HCT116 (cell line): Measurements from ENCODE around the gene ENPEP. TPM values are rescaled to one million over a fixed set of nuclear protein-coding genes. Genes with fewer than 3 reads are reported as not detected.
A peak's percentile ranks its signal among the peaks of the same experiment; 100 is the strongest.

Experiments used
- ATAC-seq: fragments of 200-7000 bp; cut with Tn5 transposase; 2 replicates; pipeline ENCODE4 v1.9.1; 2020; ENCODE audit warnings: mild to moderate bottlenecking, moderate library complexity
- Bru-seq: library from RNA; stranded (reverse); fragments of 400-500 nt; gene quantifications from one replicate; lab custom pipeline; 2021; lab: Mats Ljungman, UMichigan
- BruChase-seq, 2 experiments: library from RNA; stranded (reverse); fragments of 400-500 nt; gene quantifications; one replicate each; lab custom pipeline; 2021; lab: Mats Ljungman, UMichigan
- BruUV-seq: library from RNA; stranded (reverse); fragments of 400-500 nt; replicated peaks from 2 replicates; lab custom pipeline; 2021; lab: Mats Ljungman, UMichigan
- CTCF ChIA-PET: fragments of 300-600 bp; sonication (Branson Sonifier 250); formaldehyde crosslinking; loops from one replicate; lab custom pipeline; 2021; ENCODE audit warnings: antibody characterized with exemption; lab: Charles Lee
- POLR2A ChIA-PET: fragments of 300-600, 350-600 bp; sonication (Branson Sonifier 250); formaldehyde crosslinking; loops from one replicate; lab custom pipeline; 2021; ENCODE audit warnings: antibody characterized with exemption; lab: Charles Lee
- RAD21 ChIA-PET, 2 experiments: fragments of 300-600 bp; sonication (Branson Sonifier 250); formaldehyde crosslinking; loops; one replicate each; lab custom pipeline; 2023; ENCODE audit warnings: low total read pairs in 2 of 2; ENCODE audit not compliant: uncharacterized antibody in 2 of 2, unreplicated experiment in 2 of 2, low non-redundant PET in 1 of 2; lab: Charles Lee
- DNase-seq: peaks from one replicate; pipeline ENCODE4 v3.0.0-alpha.2; 2010; ENCODE audit warnings: low read depth, low spot score
- H2AFZ ChIP-seq: fragments of 200-600 bp; shearing (Covaris generic), sonication (generic); 2 replicates; pipeline ENCODE4 v1.6.1; 2017; ENCODE audit warnings: low read depth, mixed run types, mixed read lengths, antibody characterized with exemption, low read length; ENCODE audit not compliant: poor library complexity, severe bottlenecking
- H3K27ac ChIP-seq: 2 replicates; pipeline ENCODE4 v1.5.1; 2012; ENCODE audit warnings: low read depth, low read length
- H3K27me3 ChIP-seq: fragments of 200-600 bp; sonication (generic); 2 replicates; pipeline ENCODE4 v1.6.1; 2016; ENCODE audit warnings: mixed run types, low read length, mixed read lengths; ENCODE audit not compliant: insufficient read depth
- H3K36me3 ChIP-seq, 2 experiments: fragments of 200-500 bp in 1 of 2; fragments of 200-600 bp in 1 of 2; sonication (Bioruptor generic) in 1 of 2; sonication (generic) in 1 of 2; 2 replicates each; pipeline versions ENCODE4 v1.5.1 to v1.6.1; 2014 to 2016; ENCODE audit warnings: low read length in 2 of 2, inconsistent platforms in 1 of 2, mixed read lengths in 1 of 2, mixed run types in 1 of 2; ENCODE audit not compliant: insufficient read depth in 2 of 2, control insufficient read depth in 1 of 2
- H3K4me1 ChIP-seq, 2 experiments: fragments of 200-600 bp in 1 of 2; sonication (generic) in 1 of 2; 2 replicates each; pipeline versions ENCODE4 v1.5.1 to v1.6.1; 2012 to 2017; ENCODE audit warnings: low read length in 2 of 2, inconsistent platforms in 1 of 2, mild to moderate bottlenecking in 1 of 2, mixed read lengths in 1 of 2, mixed run types in 1 of 2, moderate library complexity in 1 of 2; ENCODE audit not compliant: insufficient read depth in 2 of 2, control insufficient read depth in 1 of 2
- H3K4me2 ChIP-seq: fragments of 200-600 bp; sonication (generic); 2 replicates; pipeline ENCODE4 v1.6.1; 2017; ENCODE audit warnings: mixed run types, low read length, mixed read lengths
- H3K4me3 ChIP-seq, 2 experiments: fragments of 200-600 bp in 1 of 2; sonication (generic) in 1 of 2; replicated peaks in 1 of 2; 2 replicates each; pipeline ENCODE4 v1.5.1; 2011 to 2016; ENCODE audit warnings: low read length in 2 of 2, control low read depth in 1 of 2, low read depth in 1 of 2, mild to moderate bottlenecking in 1 of 2, mixed read lengths in 1 of 2, mixed run types in 1 of 2
- H3K79me2 ChIP-seq: fragments of 200-600 bp; sonication (generic); 2 replicates; pipeline ENCODE4 v1.6.1; 2017; ENCODE audit warnings: mild to moderate bottlenecking, mixed run types, low read length, moderate library complexity, mixed read lengths; ENCODE audit not compliant: insufficient read depth
- H3K9ac ChIP-seq: fragments of 200-600 bp; sonication (generic); 2 replicates; pipeline ENCODE4 v1.6.1; 2016; ENCODE audit warnings: low read length, mixed read lengths
- H3K9me2 ChIP-seq: fragments of 200-600 bp; sonication (generic), shearing (Covaris generic); 2 replicates; pipeline ENCODE4 v1.6.1; 2017; ENCODE audit warnings: mixed run types, mild to moderate bottlenecking, moderate library complexity; ENCODE audit not compliant: insufficient read depth
- H3K9me3 ChIP-seq, 2 experiments: fragments of 200-500 bp in 1 of 2; fragments of 200-600 bp in 1 of 2; sonication (Bioruptor generic) in 1 of 2; sonication (generic) in 1 of 2; 2 replicates each; pipeline ENCODE4 v1.6.1; 2014 to 2017; ENCODE audit warnings: low read length in 2 of 2, mixed read lengths in 2 of 2, inconsistent platforms in 1 of 2, low read depth in 1 of 2, mild to moderate bottlenecking in 1 of 2, mixed run types in 1 of 2, moderate library complexity in 1 of 2; ENCODE audit not compliant: control insufficient read depth in 1 of 2, insufficient read depth in 1 of 2
- H4K20me1 ChIP-seq: fragments of 200-600 bp; sonication (generic), shearing (Covaris generic); 2 replicates; pipeline ENCODE4 v1.6.1; 2017; ENCODE audit warnings: mixed run types, mild to moderate bottlenecking, moderate library complexity; ENCODE audit not compliant: insufficient read depth
- CBX3 ChIP-seq: IDR thresholded peaks from 2 replicates; pipeline ENCODE4 v1.6.1; 2012; ENCODE audit warnings: low read depth
- CEBPB ChIP-seq: IDR thresholded peaks from 2 replicates; pipeline ENCODE4 v1.6.1; 2012; ENCODE audit warnings: low read depth
- EGR1 ChIP-seq: IDR thresholded peaks from 2 replicates; pipeline ENCODE4 v1.6.1; 2012; ENCODE audit warnings: low read depth
- ELF1 ChIP-seq: IDR thresholded peaks from 2 replicates; pipeline ENCODE4 v1.6.1; 2012; ENCODE audit warnings: low read depth, borderline replicate concordance
- EZH2 ChIP-seq: fragments of 200-600 bp; sonication (generic); IDR thresholded peaks from 2 replicates; pipeline ENCODE4 v1.6.1; 2017; ENCODE audit warnings: antibody characterized with exemption, mixed run types
- EZH2phosphoT487 ChIP-seq: fragments of 200-600 bp; IDR thresholded peaks from 2 replicates; pipeline ENCODE4 v1.6.1; 2018; ENCODE audit warnings: antibody characterized with exemption, borderline replicate concordance
- POLR2A ChIP-seq: IDR thresholded peaks from 2 replicates; pipeline ENCODE4 v1.7.0; 2011; ENCODE audit warnings: borderline replicate concordance; ENCODE audit not compliant: insufficient read depth, insufficient read length; ENCODE audit errors: extremely low read depth
- POLR2AphosphoS5 ChIP-seq: IDR thresholded peaks from 2 replicates; pipeline ENCODE4 v1.6.1; 2011; ENCODE audit warnings: mild to moderate bottlenecking, low read depth, low read length, moderate library complexity
- RAD21 ChIP-seq: IDR thresholded peaks from 2 replicates; pipeline ENCODE4 v1.6.1; 2012; ENCODE audit warnings: low read depth, mild to moderate bottlenecking
- SIN3A ChIP-seq: IDR thresholded peaks from 2 replicates; pipeline ENCODE4 v1.6.1; 2012; ENCODE audit warnings: low read depth
- SP1 ChIP-seq: IDR thresholded peaks from 2 replicates; pipeline ENCODE4 v1.6.1; 2012; ENCODE audit warnings: low read depth
- YY1 ChIP-seq: IDR thresholded peaks from 2 replicates; pipeline ENCODE4 v1.6.1; 2011; ENCODE audit warnings: low read length, low read depth, moderate library complexity, mild to moderate bottlenecking; ENCODE audit not compliant: insufficient replicate concordance; ENCODE audit errors: extremely low read depth
- ZNF274 ChIP-seq: fragments of 200-500 bp; sonication (Bioruptor generic); IDR thresholded peaks from 2 replicates; pipeline ENCODE4 v1.6.1; 2014; ENCODE audit warnings: mild to moderate bottlenecking, low read depth, low read length, inconsistent platforms
- intact Hi-C: fragments of 100-400 bp; cut with micrococcal nuclease; formaldehyde crosslinking; loops from 2 replicates; pipeline ENCODE4 v1.10.0; 2022
- long read RNA-seq: library from polyadenylated mRNA; unstranded; transcript quantifications from one replicate; pipeline ENCODE4 v2.0.0, GENCODE V29; 2021; ENCODE audit not compliant: unreplicated experiment
- polyA plus RNA-seq: library from polyadenylated mRNA; unstranded; fragments of >200 nt; gene quantifications from 2 replicates; pipeline ENCODE4 v1.2.1, GENCODE V29; 2012; ENCODE audit warnings: missing spikeins
- total RNA-seq: library from RNA; stranded (reverse); gene quantifications from one replicate; pipeline ENCODE4 v1.2.1, GENCODE V29; 2021; ENCODE audit not compliant: unreplicated experiment
- TF ChIP-seq, protein P1 (sequence below): IDR thresholded peaks from 2 replicates; pipeline ENCODE4 v1.6.1; 2012
- TF ChIP-seq, protein P2 (sequence below): IDR thresholded peaks from 2 replicates; pipeline ENCODE4 v1.6.1; 2012; ENCODE audit warnings: low read depth
- TF ChIP-seq, protein P3 (sequence below), 3 experiments: fragments of 200-600 bp in 1 of 3; sonication (generic) in 1 of 3; IDR thresholded peaks in 2 of 3; conservative IDR thresholded peaks in 1 of 3; 2 replicates each; pipeline ENCODE4 v1.5.1; 2012 to 2017; ENCODE audit warnings: low read depth in 2 of 3, low read length in 2 of 3, antibody characterized with exemption in 1 of 3, borderline replicate concordance in 1 of 3, control low read depth in 1 of 3, mild to moderate bottlenecking in 1 of 3, mixed read lengths in 1 of 3, mixed run types in 1 of 3, moderate library complexity in 1 of 3; ENCODE audit not compliant: insufficient read depth in 1 of 3

ENPEP gene, protein sequence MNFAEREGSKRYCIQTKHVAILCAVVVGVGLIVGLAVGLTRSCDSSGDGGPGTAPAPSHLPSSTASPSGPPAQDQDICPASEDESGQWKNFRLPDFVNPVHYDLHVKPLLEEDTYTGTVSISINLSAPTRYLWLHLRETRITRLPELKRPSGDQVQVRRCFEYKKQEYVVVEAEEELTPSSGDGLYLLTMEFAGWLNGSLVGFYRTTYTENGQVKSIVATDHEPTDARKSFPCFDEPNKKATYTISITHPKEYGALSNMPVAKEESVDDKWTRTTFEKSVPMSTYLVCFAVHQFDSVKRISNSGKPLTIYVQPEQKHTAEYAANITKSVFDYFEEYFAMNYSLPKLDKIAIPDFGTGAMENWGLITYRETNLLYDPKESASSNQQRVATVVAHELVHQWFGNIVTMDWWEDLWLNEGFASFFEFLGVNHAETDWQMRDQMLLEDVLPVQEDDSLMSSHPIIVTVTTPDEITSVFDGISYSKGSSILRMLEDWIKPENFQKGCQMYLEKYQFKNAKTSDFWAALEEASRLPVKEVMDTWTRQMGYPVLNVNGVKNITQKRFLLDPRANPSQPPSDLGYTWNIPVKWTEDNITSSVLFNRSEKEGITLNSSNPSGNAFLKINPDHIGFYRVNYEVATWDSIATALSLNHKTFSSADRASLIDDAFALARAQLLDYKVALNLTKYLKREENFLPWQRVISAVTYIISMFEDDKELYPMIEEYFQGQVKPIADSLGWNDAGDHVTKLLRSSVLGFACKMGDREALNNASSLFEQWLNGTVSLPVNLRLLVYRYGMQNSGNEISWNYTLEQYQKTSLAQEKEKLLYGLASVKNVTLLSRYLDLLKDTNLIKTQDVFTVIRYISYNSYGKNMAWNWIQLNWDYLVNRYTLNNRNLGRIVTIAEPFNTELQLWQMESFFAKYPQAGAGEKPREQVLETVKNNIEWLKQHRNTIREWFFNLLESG
- 4.5 TPM for total RNA-seq
- polyA plus RNA-seq, result 0.85 and 1.6 TPM in 2 replicates
- percentile 53 among the genes with signal in this experiment for Bru-seq, nascent RNA
- percentile 42 among the genes with signal in this experiment for BruChase-seq, experiment 1, labeled RNA remaining after a 6-hour chase
- percentile 51 among the genes with signal in this experiment for BruChase-seq, experiment 2, labeled RNA remaining after a 2-hour chase
- long read RNA-seq, partial matches to known transcripts, result 1 of 12 reads
- long read RNA-seq, other reads (novel, unspliced or antisense), result 11 of 12 reads

DNA sequence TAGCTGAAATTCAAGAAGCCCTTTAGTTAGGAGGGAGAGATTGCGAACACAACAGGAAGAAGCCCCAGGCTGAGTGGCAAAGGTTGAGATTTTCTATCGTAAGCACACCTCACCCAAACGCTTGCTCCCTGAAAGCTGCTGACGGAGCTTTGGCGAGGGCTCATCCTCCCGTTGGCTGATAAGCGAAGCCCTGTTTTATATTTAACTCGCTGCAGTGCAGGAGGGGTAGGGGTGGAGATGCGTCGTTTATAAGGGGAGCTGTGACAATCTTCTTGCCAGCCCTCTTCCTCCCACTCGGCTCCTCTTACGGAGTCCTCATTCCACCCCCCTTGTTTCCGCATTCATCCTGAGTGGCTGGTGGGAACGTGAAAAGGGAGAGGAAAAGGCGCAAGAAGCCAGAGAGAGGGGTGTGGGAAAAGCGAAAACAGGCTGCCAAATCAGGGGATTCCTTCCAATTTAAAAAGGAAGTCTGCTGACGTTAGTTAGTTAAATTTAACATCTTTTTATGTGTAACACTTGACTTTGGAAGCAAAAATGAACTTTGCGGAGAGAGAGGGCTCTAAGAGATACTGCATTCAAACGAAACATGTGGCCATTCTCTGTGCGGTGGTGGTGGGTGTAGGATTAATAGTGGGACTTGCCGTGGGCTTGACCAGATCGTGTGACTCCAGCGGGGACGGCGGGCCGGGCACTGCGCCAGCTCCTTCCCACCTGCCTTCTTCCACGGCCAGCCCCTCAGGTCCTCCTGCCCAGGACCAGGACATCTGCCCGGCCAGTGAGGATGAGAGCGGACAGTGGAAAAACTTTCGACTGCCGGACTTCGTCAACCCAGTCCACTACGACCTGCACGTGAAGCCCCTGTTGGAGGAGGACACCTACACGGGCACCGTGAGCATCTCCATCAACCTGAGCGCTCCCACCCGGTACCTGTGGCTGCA, at the start of gene ENPEP:
ENPEP (plus strand) TSS at position 275 of the 938 bp plus-strand sequence; CDS start at position 535, 260 bp downstream.
- no peaks in the 10 kb centered on the region for H3K9me2 ChIP-seq
- ChIA-PET CTCF (no interaction called here), RAD21 (no interaction called here), POLR2A (no interaction called here)
- no peak within 1 kb of the TSS for H3K4me3 ChIP-seq
- H4K20me1 ChIP-seq, result no peaks in the 10 kb centered on the region
- no TSS peak for BruUV-seq
- H3K9ac ChIP-seq, result no peak within 1 kb of the TSS
- H2AFZ ChIP-seq, result no peak within 1 kb of the TSS
- DNase-seq, result no peak
- no peak within 1 kb of the TSS for H3K4me2 ChIP-seq
- no peaks in the 10 kb centered on the region for H3K36me3 ChIP-seq
- H3K9me3 ChIP-seq, result no peaks in the 10 kb centered on the region
- no peaks in the 10 kb centered on the region for H3K79me2 ChIP-seq
- ATAC-seq, result no peak
- intact Hi-C loops, result no loop called here
- H3K4me1 ChIP-seq, result peaks cover 0 to 10% of the 10 kb centered on the region in 2 experiments; a peak in 2 of 4 replicates
- no peaks in the 10 kb centered on the region for H3K27me3 ChIP-seq
- no peak within 1 kb of the TSS for H3K27ac ChIP-seq
- TF ChIP-seq SIN3A (no peak), YY1 (no peak), CEBPB (no peak), POLR2AphosphoS5 (no peak), RAD21 (no peak), EGR1 (no peak), EZH2 (no peak), ZNF274 (no peak), CBX3 (no peak), SP1 (no peak), POLR2A (no peak), EZH2phosphoT487 (no peak), ELF1 (no peak)
- TF ChIP-seq, protein P1, sequence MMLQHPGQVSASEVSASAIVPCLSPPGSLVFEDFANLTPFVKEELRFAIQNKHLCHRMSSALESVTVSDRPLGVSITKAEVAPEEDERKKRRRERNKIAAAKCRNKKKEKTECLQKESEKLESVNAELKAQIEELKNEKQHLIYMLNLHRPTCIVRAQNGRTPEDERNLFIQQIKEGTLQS, result no peak
- TF ChIP-seq, protein P2, sequence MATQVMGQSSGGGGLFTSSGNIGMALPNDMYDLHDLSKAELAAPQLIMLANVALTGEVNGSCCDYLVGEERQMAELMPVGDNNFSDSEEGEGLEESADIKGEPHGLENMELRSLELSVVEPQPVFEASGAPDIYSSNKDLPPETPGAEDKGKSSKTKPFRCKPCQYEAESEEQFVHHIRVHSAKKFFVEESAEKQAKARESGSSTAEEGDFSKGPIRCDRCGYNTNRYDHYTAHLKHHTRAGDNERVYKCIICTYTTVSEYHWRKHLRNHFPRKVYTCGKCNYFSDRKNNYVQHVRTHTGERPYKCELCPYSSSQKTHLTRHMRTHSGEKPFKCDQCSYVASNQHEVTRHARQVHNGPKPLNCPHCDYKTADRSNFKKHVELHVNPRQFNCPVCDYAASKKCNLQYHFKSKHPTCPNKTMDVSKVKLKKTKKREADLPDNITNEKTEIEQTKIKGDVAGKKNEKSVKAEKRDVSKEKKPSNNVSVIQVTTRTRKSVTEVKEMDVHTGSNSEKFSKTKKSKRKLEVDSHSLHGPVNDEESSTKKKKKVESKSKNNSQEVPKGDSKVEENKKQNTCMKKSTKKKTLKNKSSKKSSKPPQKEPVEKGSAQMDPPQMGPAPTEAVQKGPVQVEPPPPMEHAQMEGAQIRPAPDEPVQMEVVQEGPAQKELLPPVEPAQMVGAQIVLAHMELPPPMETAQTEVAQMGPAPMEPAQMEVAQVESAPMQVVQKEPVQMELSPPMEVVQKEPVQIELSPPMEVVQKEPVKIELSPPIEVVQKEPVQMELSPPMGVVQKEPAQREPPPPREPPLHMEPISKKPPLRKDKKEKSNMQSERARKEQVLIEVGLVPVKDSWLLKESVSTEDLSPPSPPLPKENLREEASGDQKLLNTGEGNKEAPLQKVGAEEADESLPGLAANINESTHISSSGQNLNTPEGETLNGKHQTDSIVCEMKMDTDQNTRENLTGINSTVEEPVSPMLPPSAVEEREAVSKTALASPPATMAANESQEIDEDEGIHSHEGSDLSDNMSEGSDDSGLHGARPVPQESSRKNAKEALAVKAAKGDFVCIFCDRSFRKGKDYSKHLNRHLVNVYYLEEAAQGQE, result no peak
- TF ChIP-seq, protein P3, sequence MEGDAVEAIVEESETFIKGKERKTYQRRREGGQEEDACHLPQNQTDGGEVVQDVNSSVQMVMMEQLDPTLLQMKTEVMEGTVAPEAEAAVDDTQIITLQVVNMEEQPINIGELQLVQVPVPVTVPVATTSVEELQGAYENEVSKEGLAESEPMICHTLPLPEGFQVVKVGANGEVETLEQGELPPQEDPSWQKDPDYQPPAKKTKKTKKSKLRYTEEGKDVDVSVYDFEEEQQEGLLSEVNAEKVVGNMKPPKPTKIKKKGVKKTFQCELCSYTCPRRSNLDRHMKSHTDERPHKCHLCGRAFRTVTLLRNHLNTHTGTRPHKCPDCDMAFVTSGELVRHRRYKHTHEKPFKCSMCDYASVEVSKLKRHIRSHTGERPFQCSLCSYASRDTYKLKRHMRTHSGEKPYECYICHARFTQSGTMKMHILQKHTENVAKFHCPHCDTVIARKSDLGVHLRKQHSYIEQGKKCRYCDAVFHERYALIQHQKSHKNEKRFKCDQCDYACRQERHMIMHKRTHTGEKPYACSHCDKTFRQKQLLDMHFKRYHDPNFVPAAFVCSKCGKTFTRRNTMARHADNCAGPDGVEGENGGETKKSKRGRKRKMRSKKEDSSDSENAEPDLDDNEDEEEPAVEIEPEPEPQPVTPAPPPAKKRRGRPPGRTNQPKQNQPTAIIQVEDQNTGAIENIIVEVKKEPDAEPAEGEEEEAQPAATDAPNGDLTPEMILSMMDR (IDR thresholded peaks at IDR 0.05 in 2 of 3, conservative IDR thresholded peaks at IDR 0.05 in 1 of 3; ENCODE audit: borderline replicate concordance in 1 of 3, insufficient read depth in 1 of 3, low read depth in 2 of 3, low read length in 2 of 3), result no peak
